Pancreas (tissue), 10 donors: ENCODE data around the gene EXOC3L1. TPM values are rescaled to one million over a fixed set of nuclear protein-coding genes. Genes with fewer than 3 reads are reported as not detected.
A peak's percentile ranks its signal among the peaks of the same experiment; 100 is the strongest.

Experiments used
- ATAC-seq, 4 donors: fragments of 200-7000 bp; cut with Tn5 transposase; one replicate each; pipeline versions ENCODE4 v1.8.0 to v1.9.1; 2020; ENCODE audit warnings: mild to moderate bottlenecking in 4 of 4, moderate library complexity in 4 of 4
- DNase-seq, 6 donors: peaks; one replicate each; pipeline ENCODE4 v3.0.0-alpha.2; 2020
- FAIRE-seq: peaks from 2 replicates; lab custom pipeline; 2012; peaks lifted over from hg19 to GRCh38; lab: Jason Lieb, UNC
- H3K27ac ChIP-seq, 4 donors: fragments of 200-600 bp; sonication (generic); 1 replicate in 3 of 4; 2 replicates in 1 of 4; pipeline versions ENCODE4 v1.5.0 to v1.8.0; 2020
- H3K27me3 ChIP-seq, 4 donors: fragments of 200-600 bp; one replicate each; pipeline ENCODE4 v1.8.0; 2021
- H3K36me3 ChIP-seq, 3 donors: fragments of 200-600 bp; sonication (generic) in 1 of 3; one replicate each; pipeline versions ENCODE4 v1.5.0 to v1.8.0; 2020 to 2021
- H3K4me1 ChIP-seq, 3 donors: fragments of 200-600 bp; one replicate each; pipeline ENCODE4 v1.8.0; 2021
- H3K4me3 ChIP-seq, 4 donors: fragments of 200-600 bp; sonication (generic) in 2 of 4; one replicate each; pipeline versions ENCODE4 v1.5.0 to v1.8.0; 2020 to 2021
- H3K9me3 ChIP-seq, 4 donors: fragments of 200-600 bp; one replicate each; pipeline ENCODE4 v1.8.0; 2021
- WGBS, 2 donors: extraction: QIAGEN DNeasy Blood & Tissue Kit; methylation state at CpG; one replicate each; pipeline ENCODE4 v1.1.7; 2013; 5-methylcytosine and 5-hydroxymethylcytosine counted together
- intact Hi-C, 3 donors: fragments of 100-400 bp; cut with DNase I; formaldehyde crosslinking; loops; one replicate each; pipeline versions ENCODE4 v1.11.1 to v1.14.2; 2022
- polyA plus RNA-seq, 2 donors: library from polyadenylated mRNA; stranded (reverse); fragments of 200-250 nt; gene quantifications; one replicate each; pipeline ENCODE4 v1.2.3, GENCODE V29; 2013
- total RNA-seq, 6 donors: library from RNA; stranded (reverse); fragmentation: NEBNext Ultra II Directional in 4 of 6; extraction: Animal tissue kit (Norgen Biotek cat#: 25700) in 4 of 6; gene quantifications; one replicate each; pipeline versions ENCODE4 v1.2.1 to v1.2.4, GENCODE V29; 2021 to 2023
- TF ChIP-seq, protein P1 (sequence below), 4 donors: fragments of 200-600 bp; sonication (generic) in 3 of 4; IDR thresholded peaks; one replicate each; pipeline versions ENCODE4 v1.5.0 to v1.8.0; 2021; ENCODE audit warnings: antibody characterized with exemption in 4 of 4
- donor health status: healthy with polysubstance abuse.
- donor health status: DM: no; HTN: no; CAD: no; lungs with moderate emphysema.
- donor health status: DM: no; HTN: no; CAD: no.
- donor health status: control.
- donor health status: control.
- donor health status: Bipolar disorder and iron deficiency.
- donor health status: DM: yes; HTN: yes; CAD: no.
- donor health status: DM: no; HTN: no; CAD: no.
- donor health status: DM: no; HTN: no; CAD: no.
- donor health status: DM: yes; HTN: yes; CAD: no.

The EXOC3L1 gene
- total and polyA plus RNA-seq, 8 donors: 0.67 to 6.2 (median 1.5) TPM

DNA sequence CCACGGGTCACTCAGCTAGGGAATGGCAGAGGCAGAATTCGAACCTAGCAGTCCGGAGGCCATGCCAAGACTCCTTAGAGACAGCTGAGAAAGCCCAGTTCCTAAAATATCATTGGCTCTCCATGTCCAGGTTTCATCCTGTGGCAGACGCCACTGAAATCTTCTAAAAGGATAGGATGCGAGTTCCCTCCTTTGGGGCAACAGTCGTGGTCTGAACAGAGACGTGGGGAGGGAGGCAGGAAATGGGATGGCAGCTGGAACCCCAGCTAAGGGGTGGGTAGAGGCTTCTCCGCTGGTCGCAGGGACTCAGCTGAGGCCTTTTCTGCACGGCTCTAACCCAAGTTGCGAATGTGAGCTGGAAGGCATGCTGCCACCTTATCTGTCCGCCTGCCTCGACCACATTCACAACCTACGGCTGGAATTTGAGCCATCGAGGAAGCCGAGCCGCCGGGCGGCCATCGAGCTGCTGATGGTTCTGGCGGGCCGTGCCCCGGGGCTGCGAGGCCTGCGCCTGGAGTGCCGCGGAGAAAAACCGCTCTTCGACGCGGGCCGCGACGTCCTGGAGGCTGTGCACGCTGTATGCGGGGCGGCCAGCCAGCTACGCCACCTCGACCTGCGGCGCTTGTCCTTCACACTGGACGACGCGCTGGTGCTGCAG lies 27.3 kb downstream of the EXOC3L1 start:
- peaks cover 0 to 23% (median 5%) of the 10 kb centered on the region in 3 donors for H3K4me1 ChIP-seq
- intact Hi-C loops: loop anchor here in 1 of 3 donors (10.0 kb wide), 1 partner anchor 188 kb away; no protein-coding TSS in a partner anchor
- peak overlapping the region in 1 of 4 donors; percentile 27 for H3K4me3 ChIP-seq

DNA sequence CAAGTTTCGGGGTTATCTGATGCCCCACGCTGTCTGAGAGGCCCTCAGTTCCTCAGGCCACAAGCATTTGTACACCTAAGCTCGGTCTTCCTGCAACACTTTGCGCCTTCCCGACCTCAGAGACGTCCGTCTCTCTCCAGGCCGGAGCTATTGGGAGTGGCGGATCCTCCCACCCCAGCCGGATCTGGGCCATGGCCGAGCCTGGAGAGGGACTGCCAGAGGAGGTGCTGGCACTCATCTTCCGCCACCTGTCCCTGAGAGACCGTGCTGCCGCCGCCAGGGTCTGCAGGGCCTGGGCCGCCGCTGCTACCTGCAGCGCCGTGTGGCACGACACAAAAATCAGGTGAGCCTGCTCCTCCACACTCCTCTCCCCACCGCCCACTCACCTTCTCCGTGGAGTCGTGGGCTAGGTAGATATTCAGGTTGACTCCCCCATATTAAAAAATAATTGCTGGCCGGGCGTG lies 28.3 kb downstream of the EXOC3L1 start:
- H3K4me3 ChIP-seq: no peak overlapping the region
- H3K27me3 ChIP-seq: no peaks in the 10 kb centered on the region
- peaks cover 0 to 23% (median 5%) of the 10 kb centered on the region in 3 donors for H3K4me1 ChIP-seq
- ATAC-seq (no peak), DNase-seq (peak in 4 of 6 donors; percentile 24 to 82 (median 54)), FAIRE-seq (no peak)
- 64 to 69% methylated on average over 25 of the region's 25 CpGs for WGBS, 2 donors
- H3K36me3 ChIP-seq: no peaks in the 10 kb centered on the region
- no peak overlapping the region for H3K27ac ChIP-seq
- TF ChIP-seq, protein P1, sequence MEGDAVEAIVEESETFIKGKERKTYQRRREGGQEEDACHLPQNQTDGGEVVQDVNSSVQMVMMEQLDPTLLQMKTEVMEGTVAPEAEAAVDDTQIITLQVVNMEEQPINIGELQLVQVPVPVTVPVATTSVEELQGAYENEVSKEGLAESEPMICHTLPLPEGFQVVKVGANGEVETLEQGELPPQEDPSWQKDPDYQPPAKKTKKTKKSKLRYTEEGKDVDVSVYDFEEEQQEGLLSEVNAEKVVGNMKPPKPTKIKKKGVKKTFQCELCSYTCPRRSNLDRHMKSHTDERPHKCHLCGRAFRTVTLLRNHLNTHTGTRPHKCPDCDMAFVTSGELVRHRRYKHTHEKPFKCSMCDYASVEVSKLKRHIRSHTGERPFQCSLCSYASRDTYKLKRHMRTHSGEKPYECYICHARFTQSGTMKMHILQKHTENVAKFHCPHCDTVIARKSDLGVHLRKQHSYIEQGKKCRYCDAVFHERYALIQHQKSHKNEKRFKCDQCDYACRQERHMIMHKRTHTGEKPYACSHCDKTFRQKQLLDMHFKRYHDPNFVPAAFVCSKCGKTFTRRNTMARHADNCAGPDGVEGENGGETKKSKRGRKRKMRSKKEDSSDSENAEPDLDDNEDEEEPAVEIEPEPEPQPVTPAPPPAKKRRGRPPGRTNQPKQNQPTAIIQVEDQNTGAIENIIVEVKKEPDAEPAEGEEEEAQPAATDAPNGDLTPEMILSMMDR (IDR thresholded peaks at IDR 0.05): no peak
- intact Hi-C loops: loop anchor here in 1 of 3 donors (10.0 kb wide), 1 partner anchor 187 kb away; no protein-coding TSS in a partner anchor
- H3K9me3 ChIP-seq: no peaks in the 10 kb centered on the region

More for the DNA sequence above, 27.3 kb downstream of the EXOC3L1 start:
- H3K27ac ChIP-seq: no peak overlapping the region
- no peaks in the 10 kb centered on the region for H3K27me3 ChIP-seq
- ATAC-seq: no peak
- no peaks in the 10 kb centered on the region for H3K9me3 ChIP-seq
- H3K36me3 ChIP-seq: no peaks in the 10 kb centered on the region
- FAIRE-seq: no peak
- TF ChIP-seq, protein P1 (IDR thresholded peaks at IDR 0.05): no peak
- DNase-seq: peak in 3 of 6 donors; percentile 4 to 61 (median 35)
- WGBS, 2 donors: 60 to 69% methylated on average over 44 of the region's 44 CpGs

DNA sequence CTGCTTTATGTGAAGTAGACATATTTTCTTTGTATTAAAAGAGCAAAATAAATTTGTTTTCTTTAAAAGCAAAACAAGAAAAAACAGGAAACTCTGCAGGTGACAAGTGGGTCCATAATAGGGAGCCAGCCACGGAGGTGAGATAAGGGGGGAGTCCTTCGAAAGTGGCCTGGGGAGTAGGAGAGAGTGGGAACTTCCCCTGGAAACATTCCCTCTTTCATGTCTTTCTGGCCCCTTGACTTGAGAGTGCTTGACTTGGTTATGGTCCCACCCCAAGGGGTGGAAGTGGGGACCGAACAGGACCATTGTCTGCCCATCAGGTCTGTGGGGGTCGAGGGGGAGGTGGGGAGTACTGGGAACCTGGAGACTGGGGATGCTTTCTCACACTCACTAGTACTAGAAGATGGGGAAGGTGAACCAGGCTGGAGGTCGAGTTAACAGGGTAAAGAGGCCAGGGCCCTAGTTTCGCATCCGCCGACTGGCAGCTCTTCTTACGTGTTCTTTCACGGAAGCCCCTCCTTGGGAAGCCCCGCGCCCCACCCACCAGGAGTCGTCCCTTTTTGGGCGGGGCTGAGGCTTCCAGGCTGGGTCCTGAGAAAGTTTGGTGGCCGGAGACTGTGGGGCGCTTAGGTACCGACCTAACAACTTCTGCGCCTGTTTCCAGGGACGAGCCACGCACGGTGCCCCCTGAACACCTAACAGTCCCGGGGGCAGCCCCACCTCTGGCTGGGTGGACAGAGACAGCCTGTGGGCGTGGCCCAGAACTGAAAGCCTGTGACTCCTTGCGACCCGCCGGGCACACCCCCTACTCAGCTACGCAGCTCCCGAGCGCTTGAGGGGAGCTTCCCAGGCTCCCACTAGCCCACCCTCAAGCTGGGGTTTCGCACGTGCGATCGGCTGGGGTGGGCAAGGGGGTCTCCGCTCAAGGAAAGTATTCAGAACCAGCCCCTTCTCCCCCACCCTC lies 31.0 kb downstream of the EXOC3L1 start:
- FAIRE-seq (no peak), DNase-seq (peak in 5 of 6 donors; percentile 57 to 86 (median 71)), ATAC-seq (peak in 3 of 4 donors; percentile 11 to 22 (median 19))
- intact Hi-C loops: loop anchor here in 2 of 3 donors (5.0 to 10.0 kb wide), 2 partner anchors 142 to 184 kb away; no protein-coding TSS in a partner anchor
- peak overlapping the region; percentile 73 to 91 (median 84) for H3K27ac ChIP-seq
- no peaks in the 10 kb centered on the region for H3K36me3 ChIP-seq
- H3K4me3 ChIP-seq: peak overlapping the region; percentile 53 to 97 (median 96)
- TF ChIP-seq, protein P1 (IDR thresholded peaks at IDR 0.05): no peak
- WGBS, 2 donors: 3 to 5% methylated on average over 34 of the region's 34 CpGs
- peaks cover 3 to 23% (median 4%) of the 10 kb centered on the region in 3 donors for H3K4me1 ChIP-seq
- H3K27me3 ChIP-seq: no peaks in the 10 kb centered on the region
- H3K9me3 ChIP-seq: no peaks in the 10 kb centered on the region

DNA sequence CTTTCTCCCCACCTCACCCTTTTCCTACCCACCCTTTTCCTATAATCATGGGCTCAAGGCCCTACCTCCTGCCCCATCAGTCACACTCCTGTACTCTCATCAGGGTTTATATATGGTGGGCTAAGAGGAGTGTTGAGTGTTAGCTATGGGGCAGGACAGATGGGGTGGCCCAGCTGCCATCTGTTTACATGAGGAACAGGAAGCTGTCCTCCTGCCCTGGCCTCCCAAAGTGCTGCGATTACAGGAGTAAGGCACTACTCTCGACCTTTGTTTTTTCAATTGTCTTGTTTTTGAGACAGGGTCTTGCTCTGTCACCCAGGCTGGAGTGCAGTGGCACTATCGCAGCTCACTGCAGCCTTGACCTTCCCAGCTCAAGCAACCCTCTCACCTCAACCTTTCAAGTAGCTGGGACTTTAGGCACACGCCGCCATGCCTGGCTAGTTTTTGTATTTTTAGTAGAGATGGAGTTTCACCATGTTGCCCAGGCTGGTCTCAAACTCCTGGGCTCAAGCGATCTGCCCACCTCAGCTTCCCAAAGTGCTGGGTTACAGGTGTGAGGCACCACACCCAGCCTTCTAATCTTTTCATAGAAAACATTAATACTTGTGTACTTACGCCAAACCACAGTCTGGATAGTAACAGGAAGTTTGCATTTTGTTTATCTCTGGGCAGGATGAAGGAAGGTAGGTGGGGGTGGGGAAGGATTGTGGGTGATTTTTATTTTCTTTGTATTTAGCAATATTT lies 31.9 kb downstream of the EXOC3L1 start:
- no peak for ATAC-seq

More for the DNA sequence above, 31.9 kb downstream of the EXOC3L1 start:
- no peaks in the 10 kb centered on the region for H3K27me3 ChIP-seq
- H3K36me3 ChIP-seq: no peaks in the 10 kb centered on the region
- TF ChIP-seq, protein P1 (IDR thresholded peaks at IDR 0.05): no peak
- no peaks in the 10 kb centered on the region for H3K9me3 ChIP-seq
- no peak for FAIRE-seq
- intact Hi-C loops: loop anchor here in 2 of 3 donors (5.0 to 10.0 kb wide), 2 partner anchors 141 to 183 kb away; no protein-coding TSS in a partner anchor
- no peak overlapping the region for H3K4me3 ChIP-seq
- DNase-seq: no peak
- WGBS, 2 donors: 74 to 83% methylated on average over 7 of the region's 7 CpGs
- H3K4me1 ChIP-seq: peaks cover 0 to 23% (median 3%) of the 10 kb centered on the region in 3 donors
- H3K27ac ChIP-seq: peak overlapping the region in 1 of 4 donors; percentile 37
